B cell (primary cell): ENCODE measurements around the gene ARRB1. TPM values are rescaled to one million over a fixed set of nuclear protein-coding genes. Genes with fewer than 3 reads are reported as not detected.

Experiments used
- ATAC-seq: fragments of 200-7000 bp; cut with Tn5 transposase; one replicate; pipeline ENCODE4 v1.10.0; 2021; ENCODE audit warnings: low read depth, mild to moderate bottlenecking, moderate number of reproducible peaks, moderate library complexity
- CTCF ChIA-PET: fragments of 350-600 bp; sonication (Branson Sonifier 250); formaldehyde crosslinking; loops from one replicate; lab custom pipeline; 2021; ENCODE audit warnings: antibody characterized with exemption, inconsistent platforms; lab: Charles Lee
- POLR2A ChIA-PET: fragments of 350-600 bp; sonication (Branson Sonifier 250); formaldehyde crosslinking; loops from one replicate; lab custom pipeline; 2021; ENCODE audit warnings: antibody characterized with exemption; lab: Charles Lee
- DNase-seq: peaks from one replicate; pipeline ENCODE4 v3.0.0; 2013
- H2AFZ ChIP-seq: 2 replicates; pipeline ENCODE4 v1.6.1; 2012; ENCODE audit warnings: mild to moderate bottlenecking, low read depth, low read length; ENCODE audit not compliant: insufficient read depth, poor library complexity, severe bottlenecking
- H3K27ac ChIP-seq, 2 donors: 1 replicate in 1 of 2; 2 replicates in 1 of 2; pipeline ENCODE4 v1.5.1; 2012 to 2013; ENCODE audit warnings: low read length in 2 of 2, mild to moderate bottlenecking in 2 of 2, moderate library complexity in 1 of 2
- H3K27me3 ChIP-seq, 4 experiments: fragments of 200-600 bp in 1 of 4; sonication (generic) in 1 of 4; replicated peaks in 1 of 4; 1 replicate in 2 of 4; 2 replicates in 2 of 4; pipeline versions ENCODE4 v1.6.1 to v1.7.0; 2013 to 2016; ENCODE audit warnings: low read length in 3 of 4, mild to moderate bottlenecking in 2 of 4, mixed read lengths in 1 of 4, moderate library complexity in 1 of 4; ENCODE audit not compliant: insufficient read depth in 4 of 4, control insufficient read depth in 3 of 4; ENCODE audit errors: control extremely low read depth in 1 of 4
- H3K36me3 ChIP-seq, 2 experiments: replicated peaks in 1 of 2; 1 replicate in 1 of 2; 2 replicates in 1 of 2; pipeline versions ENCODE4 v1.6.1 to v1.7.1; 2013; ENCODE audit warnings: low read length in 1 of 2; ENCODE audit not compliant: insufficient read depth in 2 of 2, control insufficient read depth in 1 of 2; ENCODE audit errors: control extremely low read depth in 1 of 2, extremely low read depth in 1 of 2
- H3K4me1 ChIP-seq, 2 donors: fragments of 200-600 bp in 1 of 2; sonication (generic) in 1 of 2; 1 replicate in 1 of 2; 2 replicates in 1 of 2; pipeline versions ENCODE4 v1.5.1 to v1.6.1; 2013 to 2017; ENCODE audit warnings: low read length in 2 of 2; ENCODE audit not compliant: control insufficient read depth in 2 of 2, insufficient read depth in 2 of 2
- H3K4me2 ChIP-seq: replicated peaks from 2 replicates; pipeline ENCODE3; 2012; ENCODE audit warnings: mild to moderate bottlenecking, low read depth, low read length; ENCODE audit not compliant: poor library complexity, severe bottlenecking
- H3K4me3 ChIP-seq, 5 experiments: fragments of 200-600 bp in 1 of 5; sonication (generic) in 1 of 5; 1 replicate in 3 of 5; 2 replicates in 2 of 5; pipeline versions ENCODE4 v1.5.1 to v1.7.0; 2011 to 2016; ENCODE audit warnings: low read length in 4 of 5, mild to moderate bottlenecking in 4 of 5, low read depth in 2 of 5, control low read depth in 1 of 5, moderate library complexity in 1 of 5; ENCODE audit not compliant: insufficient read depth in 1 of 5; ENCODE audit errors: control extremely low read depth in 1 of 5, extremely low read depth in 1 of 5
- H3K79me2 ChIP-seq: fragments of 200-600 bp; sonication (generic); one replicate; pipeline ENCODE4 v1.6.0; 2016; ENCODE audit warnings: low read length; ENCODE audit not compliant: control insufficient read depth, insufficient read depth
- H3K9ac ChIP-seq: fragments of 200-600 bp; sonication (generic); 2 replicates; pipeline ENCODE4 v1.6.1; 2017; ENCODE audit warnings: mild to moderate bottlenecking, low read length, moderate library complexity
- H3K9me3 ChIP-seq, 3 donors: one replicate each; pipeline versions ENCODE4 v1.6.1 to v1.7.1; 2013; ENCODE audit warnings: low read length in 2 of 3; ENCODE audit not compliant: control insufficient read depth in 2 of 3, insufficient read depth in 1 of 3; ENCODE audit errors: control extremely low read depth in 1 of 3
- H4K20me1 ChIP-seq: 2 replicates; pipeline ENCODE4 v1.6.0; 2012; ENCODE audit warnings: mild to moderate bottlenecking, low read length; ENCODE audit not compliant: insufficient read depth, control insufficient read depth, poor library complexity, severe bottlenecking
- H3K27ac Mint-ChIP-seq: one replicate; pipeline ENCODE4 v1.8.0; 2021; ENCODE audit warnings: mixed read lengths
- H3K27me3 Mint-ChIP-seq: one replicate; pipeline ENCODE4 v1.8.0; 2021; ENCODE audit warnings: mixed read lengths
- H3K4me1 Mint-ChIP-seq: one replicate; pipeline ENCODE4 v1.8.0; 2021; ENCODE audit warnings: mixed read lengths
- H3K4me3 Mint-ChIP-seq: one replicate; pipeline ENCODE4 v1.8.0; 2021; ENCODE audit warnings: mixed read lengths
- H3K9me3 Mint-ChIP-seq: one replicate; pipeline ENCODE4 v1.8.0; 2022; ENCODE audit warnings: mixed read lengths; ENCODE audit not compliant: insufficient read depth
- EZH2 ChIP-seq: IDR thresholded peaks from 2 replicates; pipeline ENCODE4 v1.6.1; 2012; ENCODE audit warnings: borderline replicate concordance, low read depth, mild to moderate bottlenecking, moderate library complexity, low read length; ENCODE audit not compliant: insufficient read depth, poor library complexity, severe bottlenecking
- WGBS: methylation state at CpG from one replicate; pipeline ENCODE4 v1.1.5; 2013; ENCODE audit warnings: missing lambda C conversion rate; ENCODE audit not compliant: insufficient coverage; 5-methylcytosine and 5-hydroxymethylcytosine counted together
- intact Hi-C: fragments of 100-400 bp; cut with micrococcal nuclease; formaldehyde crosslinking; loops from one replicate; pipeline ENCODE4 v1.10.0; 2022
- polyA plus RNA-seq: library from polyadenylated mRNA; depleted of rRNA; stranded (reverse); fragments of >200 nt; gene quantifications from 2 replicates; pipeline ENCODE4 v1.2.3, GENCODE V29; 2012
- total RNA-seq, 2 donors: library from RNA; stranded (reverse); fragments of 120-200 nt in 1 of 2; gene quantifications; 1 replicate in 1 of 2; 2 replicates in 1 of 2; pipeline versions ENCODE4 v1.2.3 to v1.2.4, GENCODE V29; 2013 to 2022
- TF ChIP-seq, protein P1 (sequence below): fragments of 200-600 bp; IDR thresholded peaks from one replicate; pipeline ENCODE4 v1.8.0; 2022; ENCODE audit warnings: antibody characterized with exemption, mild to moderate bottlenecking

Gene ARRB1
- total and polyA plus RNA-seq, 2 donors (not counting 1 experiment from before 2014, with no cell fraction given): 1.0 to 1.9 TPM

DNA sequence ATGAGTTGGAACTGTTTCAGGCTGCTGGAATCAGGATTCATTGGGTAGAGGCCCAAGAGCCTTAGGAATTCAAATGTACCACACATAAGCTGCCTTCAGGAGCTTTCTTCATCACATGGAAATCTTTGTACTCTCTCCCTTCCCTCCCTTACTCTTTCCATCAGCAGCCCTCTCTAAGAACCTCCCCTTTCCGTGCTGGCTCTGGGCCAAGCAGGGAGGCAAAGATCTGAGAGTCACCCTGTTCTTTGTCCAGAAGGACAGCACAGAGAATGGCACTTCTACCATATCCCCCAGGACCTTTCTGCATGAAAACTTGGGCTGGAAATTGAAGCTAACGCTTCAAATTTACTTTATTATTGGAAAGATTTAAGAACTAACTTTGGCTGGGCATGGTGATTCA lies 131.6 kb downstream of the ARRB1 start:
- H3K9me3 Mint-ChIP-seq: no peaks in the 10 kb centered on the region
- no peaks in the 10 kb centered on the region for H3K36me3 ChIP-seq
- intact Hi-C loops: no loop called here
- H3K4me3 ChIP-seq: no peak overlapping the region
- peaks cover 31% of the 10 kb centered on the region for H3K27me3 Mint-ChIP-seq
- ATAC-seq (no peak), DNase-seq (no peak)
- no peak overlapping the region for H3K4me3 Mint-ChIP-seq
- no peaks in the 10 kb centered on the region for H3K4me1 Mint-ChIP-seq
- no peaks in the 10 kb centered on the region for H3K9me3 ChIP-seq
- H4K20me1 ChIP-seq: no peaks in the 10 kb centered on the region
- no peak overlapping the region for H3K9ac ChIP-seq
- H3K4me1 ChIP-seq: no peaks in the 10 kb centered on the region
- H3K27me3 ChIP-seq: peaks cover 0 to 2% (median 0%) of the 10 kb centered on the region in 4 experiments
- ChIA-PET POLR2A (no interaction called here), CTCF (interaction anchor here (1.2 to 1.6 kb wide), 2 partner anchors 22 to 79 kb away, joined by 3 to 4 read pairs; no protein-coding TSS in a partner anchor)
- no peak overlapping the region for H2AFZ ChIP-seq
- H3K4me2 ChIP-seq: no peak overlapping the region
- TF ChIP-seq, protein P1, sequence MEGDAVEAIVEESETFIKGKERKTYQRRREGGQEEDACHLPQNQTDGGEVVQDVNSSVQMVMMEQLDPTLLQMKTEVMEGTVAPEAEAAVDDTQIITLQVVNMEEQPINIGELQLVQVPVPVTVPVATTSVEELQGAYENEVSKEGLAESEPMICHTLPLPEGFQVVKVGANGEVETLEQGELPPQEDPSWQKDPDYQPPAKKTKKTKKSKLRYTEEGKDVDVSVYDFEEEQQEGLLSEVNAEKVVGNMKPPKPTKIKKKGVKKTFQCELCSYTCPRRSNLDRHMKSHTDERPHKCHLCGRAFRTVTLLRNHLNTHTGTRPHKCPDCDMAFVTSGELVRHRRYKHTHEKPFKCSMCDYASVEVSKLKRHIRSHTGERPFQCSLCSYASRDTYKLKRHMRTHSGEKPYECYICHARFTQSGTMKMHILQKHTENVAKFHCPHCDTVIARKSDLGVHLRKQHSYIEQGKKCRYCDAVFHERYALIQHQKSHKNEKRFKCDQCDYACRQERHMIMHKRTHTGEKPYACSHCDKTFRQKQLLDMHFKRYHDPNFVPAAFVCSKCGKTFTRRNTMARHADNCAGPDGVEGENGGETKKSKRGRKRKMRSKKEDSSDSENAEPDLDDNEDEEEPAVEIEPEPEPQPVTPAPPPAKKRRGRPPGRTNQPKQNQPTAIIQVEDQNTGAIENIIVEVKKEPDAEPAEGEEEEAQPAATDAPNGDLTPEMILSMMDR: no peak
- no peak for TF ChIP-seq EZH2
- H3K79me2 ChIP-seq: no peaks in the 10 kb centered on the region
- WGBS: 55% methylated on average over 2 of the region's 2 CpGs
- peak overlapping the region; percentile 42 for H3K27ac Mint-ChIP-seq
- no peak overlapping the region for H3K27ac ChIP-seq

DNA sequence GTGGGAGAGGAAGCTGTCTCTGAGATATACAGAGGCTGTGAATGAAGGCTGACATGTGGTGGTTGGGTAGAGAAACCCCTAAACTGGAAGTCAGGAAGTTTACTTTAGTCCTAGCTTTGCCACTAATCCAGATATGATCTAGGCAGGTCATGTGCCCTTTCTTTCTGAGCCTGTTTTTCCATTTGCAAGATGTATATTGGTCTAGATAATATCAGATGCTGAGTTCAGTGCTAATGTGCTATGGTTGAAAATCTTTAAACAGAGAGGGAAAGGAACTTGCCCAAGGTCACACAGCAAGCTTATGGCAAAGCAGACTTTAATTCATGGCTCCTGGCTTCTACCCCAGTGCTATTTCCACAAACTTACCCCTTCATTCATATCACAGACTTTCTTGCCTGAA lies 136.6 kb downstream of the ARRB1 start:
- intact Hi-C loops: no loop called here
- POLR2A ChIA-PET: no interaction called here

More for the DNA sequence above, 136.6 kb downstream of the ARRB1 start:
- H3K36me3 ChIP-seq: no peaks in the 10 kb centered on the region
- Mint-ChIP-seq H3K4me3 (no peak overlapping the region), H3K27ac (no peak overlapping the region), H3K27me3 (peaks cover 53% of the 10 kb centered on the region), H3K4me1 (no peaks in the 10 kb centered on the region), H3K9me3 (peaks cover 3% of the 10 kb centered on the region)
- peaks cover 0 to 9% (median 0%) of the 10 kb centered on the region in 3 donors for H3K9me3 ChIP-seq
- ATAC-seq (no peak), DNase-seq (no peak)
- no peak overlapping the region for H3K4me3 ChIP-seq
- CTCF ChIA-PET: interaction anchor here (0.8 to 1.4 kb wide), 2 partner anchors 10 to 74 kb away, joined by 3 to 4 read pairs; no protein-coding TSS in a partner anchor
- no peak overlapping the region for H3K27ac ChIP-seq
- H3K9ac ChIP-seq: no peak overlapping the region
- no peaks in the 10 kb centered on the region for H3K79me2 ChIP-seq
- H3K4me1 ChIP-seq: no peaks in the 10 kb centered on the region
- H2AFZ ChIP-seq: no peak overlapping the region
- H3K27me3 ChIP-seq: peaks cover 0 to 2% (median 0%) of the 10 kb centered on the region in 4 experiments
- H3K4me2 ChIP-seq: no peak overlapping the region
- H4K20me1 ChIP-seq: no peaks in the 10 kb centered on the region
- TF ChIP-seq EZH2: no peak
- TF ChIP-seq, protein P1: no peak
